HUES48 (cell line): ENCODE results near the gene BTN1A1.

Experiments
- H3K27ac ChIP-seq: one replicate; pipeline ENCODE4 v1.7.0; 2013; ENCODE audit warnings: low read depth, low read length, inconsistent platforms
- H3K27me3 ChIP-seq: 2 replicates; pipeline ENCODE4 v1.6.1; 2013; ENCODE audit warnings: mild to moderate bottlenecking, low read length; ENCODE audit not compliant: control insufficient read depth, insufficient read depth
- H3K36me3 ChIP-seq: 2 replicates; pipeline ENCODE4 v1.6.1; 2013; ENCODE audit warnings: low read length; ENCODE audit not compliant: control insufficient read depth, insufficient read depth
- H3K4me1 ChIP-seq: 2 replicates; pipeline ENCODE4 v1.6.1; 2013; ENCODE audit warnings: mild to moderate bottlenecking, low read length; ENCODE audit not compliant: control insufficient read depth, insufficient read depth
- H3K4me3 ChIP-seq: 2 replicates; pipeline ENCODE4 v1.5.1; 2013; ENCODE audit warnings: mild to moderate bottlenecking, low read depth, low read length
- H3K9ac ChIP-seq: 2 replicates; pipeline ENCODE4 v1.6.1; 2013; ENCODE audit warnings: mild to moderate bottlenecking, low read depth, low read length, moderate library complexity
- H3K9me3 ChIP-seq: 2 replicates; pipeline ENCODE4 v1.6.1; 2013; ENCODE audit warnings: low read length; ENCODE audit not compliant: control insufficient read depth, insufficient read depth

Gene BTN1A1

GRCh38 chr6:26553635-26554446 lies 53.7 kb downstream of the BTN1A1 start:
- Histone ChIP-seq H3K36me3 (no peaks in the 10 kb centered on the region), H3K4me1 (0 out of 2 replicates have a peak, but pooled peaks cover 3% of the 10 kb centered on the region), H3K27ac (peak overlapping the region; percentile 65), H3K9me3 (no peaks in the 10 kb centered on the region), H3K4me3 (peak overlapping the region; percentile 95), H3K27me3 (no peaks in the 10 kb centered on the region), H3K9ac (peak overlapping the region; percentile 37; the same call in 1 of the 2 replicates)

GRCh38 chr6:26554447-26554696 lies 54.3 kb downstream of the BTN1A1 start:
- Histone ChIP-seq H3K9ac (no peak overlapping the region), H3K27ac (no peak overlapping the region), H3K9me3 (no peaks in the 10 kb centered on the region), H3K27me3 (no peaks in the 10 kb centered on the region), H3K36me3 (no peaks in the 10 kb centered on the region), H3K4me3 (peak overlapping the region; percentile 95), H3K4me1 (0 out of 2 replicates have a peak, but pooled peaks cover 3% of the 10 kb centered on the region)

GRCh38 chr6:26554697-26555504 lies 54.8 kb downstream of the BTN1A1 start:
- 0 out of 2 replicates have a peak, but pooled peaks cover 3% of the 10 kb centered on the region for H3K4me1 ChIP-seq
- H3K27me3 ChIP-seq: no peaks in the 10 kb centered on the region
- H3K9me3 ChIP-seq: no peaks in the 10 kb centered on the region
- H3K27ac ChIP-seq: peak overlapping the region; percentile 50
- H3K9ac ChIP-seq: no peak overlapping the region
- peak overlapping the region; percentile 95 for H3K4me3 ChIP-seq
- no peaks in the 10 kb centered on the region for H3K36me3 ChIP-seq

GRCh38 chr6:26555505-26556262 lies 55.6 kb downstream of the BTN1A1 start:
- peak overlapping the region; percentile 95 for H3K4me3 ChIP-seq
- H3K9ac ChIP-seq: no peak overlapping the region
- no peaks in the 10 kb centered on the region for H3K27me3 ChIP-seq
- H3K4me1 ChIP-seq: 0 out of 2 replicates have a peak, but pooled peaks cover 3% of the 10 kb centered on the region
- H3K9me3 ChIP-seq: no peaks in the 10 kb centered on the region
- no peaks in the 10 kb centered on the region for H3K36me3 ChIP-seq
- H3K27ac ChIP-seq: peak overlapping the region; percentile 17

- H3K9me3 ChIP-seq: no peaks in the 10 kb centered on the region
- peak overlapping the region; percentile 17 for H3K27ac ChIP-seq
- H3K9ac ChIP-seq: no peak overlapping the region
- 0 out of 2 replicates have a peak, but pooled peaks cover 3% of the 10 kb centered on the region for H3K4me1 ChIP-seq
- no peaks in the 10 kb centered on the region for H3K27me3 ChIP-seq
- H3K4me3 ChIP-seq: peak overlapping the region; percentile 95
- H3K36me3 ChIP-seq: no peaks in the 10 kb centered on the region
These were observed 56.4 kb downstream of the BTN1A1 start for GRCh38 chr6:26556263-26557070.
